MCF 10A (cell line): ENCODE measurements around the gene TRANK1. TPM values are rescaled to one million over a fixed set of nuclear protein-coding genes. Genes with fewer than 3 reads are reported as not detected.
A peak's percentile ranks its signal among the peaks of the same experiment; 100 is the strongest.

Experiments used
- BruUV-seq: library from RNA; stranded (reverse); fragments of 400-500 nt; replicated peaks from 2 replicates; lab custom pipeline; 2021; lab: Mats Ljungman, UMichigan
- CTCF ChIA-PET: fragments of 300-600 bp; sonication (Branson Sonifier 250); formaldehyde crosslinking; extraction: SDS; loops from one replicate; lab custom pipeline; 2021; ENCODE audit warnings: antibody characterized with exemption, inconsistent platforms; lab: Yijun Ruan, JAX
- POLR2A ChIA-PET: fragments of 300-600, 350-650 bp; sonication (Branson Sonifier 250); formaldehyde crosslinking; extraction: SDS; loops from one replicate; lab custom pipeline; 2020; ENCODE audit warnings: antibody characterized with exemption, inconsistent platforms; lab: Yijun Ruan, JAX
- DNase-seq: peaks from one replicate; pipeline ENCODE4 v3.0.0-alpha.2; 2018; ENCODE audit not compliant: unreplicated experiment
- H3K27ac Mint-ChIP-seq: one replicate; pipeline ENCODE4 v1.8.0; 2022; ENCODE audit warnings: mild to moderate bottlenecking, low read depth, mixed read lengths; ENCODE audit not compliant: unreplicated experiment
- H3K27me3 Mint-ChIP-seq: one replicate; pipeline ENCODE4 v1.8.0; 2022; ENCODE audit warnings: mixed read lengths; ENCODE audit not compliant: insufficient read depth, unreplicated experiment
- H3K36me3 Mint-ChIP-seq: one replicate; pipeline ENCODE4 v1.8.0; 2022; ENCODE audit warnings: mild to moderate bottlenecking, moderate library complexity, mixed read lengths; ENCODE audit not compliant: insufficient read depth, unreplicated experiment
- H3K4me1 Mint-ChIP-seq: one replicate; pipeline ENCODE4 v1.8.0; 2022; ENCODE audit warnings: mixed read lengths; ENCODE audit not compliant: insufficient read depth, unreplicated experiment
- H3K4me3 Mint-ChIP-seq: one replicate; pipeline ENCODE4 v1.8.0; 2022; ENCODE audit warnings: mild to moderate bottlenecking, moderate library complexity, mixed read lengths; ENCODE audit not compliant: unreplicated experiment
- H3K9me3 Mint-ChIP-seq: one replicate; pipeline ENCODE4 v1.8.0; 2022; ENCODE audit warnings: mixed read lengths; ENCODE audit not compliant: unreplicated experiment
- intact Hi-C: fragments of 100-400 bp; cut with micrococcal nuclease; formaldehyde crosslinking; loops from 2 replicates; pipeline ENCODE4 v1.14.1; 2022
- total RNA-seq: library from RNA; stranded (reverse); gene quantifications from 2 replicates; pipeline ENCODE4 v1.2.3, GENCODE V29; 2022
- TF ChIP-seq, protein P1 (sequence below): fragments of 200-600 bp; IDR thresholded peaks from one replicate; pipeline ENCODE4 v1.8.0; 2022; ENCODE audit warnings: antibody characterized with exemption, mild to moderate bottlenecking; ENCODE audit not compliant: unreplicated experiment

Gene TRANK1
- total RNA-seq, 1 experiment from 2014 or later, result 4.7 TPM

DNA sequence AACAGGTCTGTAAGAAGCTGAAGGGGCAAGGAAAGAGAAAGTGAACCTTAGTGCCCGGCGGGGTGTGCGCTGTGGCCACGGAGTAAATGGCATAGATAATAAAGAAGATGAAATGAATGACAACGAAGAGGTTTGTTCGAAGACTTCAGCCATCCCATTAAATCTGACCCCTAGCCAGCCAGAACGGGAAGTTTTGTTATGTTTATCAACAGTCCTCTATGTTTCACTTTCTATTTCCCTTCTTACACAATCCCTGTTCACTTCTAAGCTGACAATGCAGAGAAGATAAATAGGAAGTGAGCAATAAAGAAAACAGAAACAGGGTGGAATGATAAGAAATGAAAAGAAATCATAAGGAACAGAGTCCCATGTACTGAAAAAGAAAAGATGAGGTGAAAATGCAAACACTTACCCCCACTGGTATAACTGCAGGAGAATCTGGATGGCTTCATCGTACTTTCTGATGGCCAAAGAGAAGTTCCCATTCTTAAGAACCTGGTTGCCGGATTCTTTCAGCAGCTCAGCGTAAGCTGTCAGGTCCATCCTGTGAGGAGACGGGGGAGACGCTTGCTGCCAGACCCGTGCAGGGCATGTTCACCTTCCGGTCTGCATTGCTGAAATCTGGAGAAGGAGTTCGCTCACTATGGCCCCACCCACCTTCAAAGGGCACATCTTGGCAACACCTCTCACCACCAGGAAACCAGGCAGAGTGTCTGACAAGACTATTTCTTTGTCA lies 36.8 kb downstream of the TRANK1 start:
- DNase-seq, result peak; percentile 71
- Mint-ChIP-seq H3K27ac (peak overlapping the region; percentile 89), H3K4me3 (peak overlapping the region; percentile 82), H3K9me3 (no peaks in the 10 kb centered on the region), H3K4me1 (peaks cover 31% of the 10 kb centered on the region), H3K36me3 (no peaks in the 10 kb centered on the region), H3K27me3 (no peaks in the 10 kb centered on the region)
- intact Hi-C loops, result no loop called here
- TSS peak; percentile 61 for BruUV-seq
- TF ChIP-seq, protein P1, sequence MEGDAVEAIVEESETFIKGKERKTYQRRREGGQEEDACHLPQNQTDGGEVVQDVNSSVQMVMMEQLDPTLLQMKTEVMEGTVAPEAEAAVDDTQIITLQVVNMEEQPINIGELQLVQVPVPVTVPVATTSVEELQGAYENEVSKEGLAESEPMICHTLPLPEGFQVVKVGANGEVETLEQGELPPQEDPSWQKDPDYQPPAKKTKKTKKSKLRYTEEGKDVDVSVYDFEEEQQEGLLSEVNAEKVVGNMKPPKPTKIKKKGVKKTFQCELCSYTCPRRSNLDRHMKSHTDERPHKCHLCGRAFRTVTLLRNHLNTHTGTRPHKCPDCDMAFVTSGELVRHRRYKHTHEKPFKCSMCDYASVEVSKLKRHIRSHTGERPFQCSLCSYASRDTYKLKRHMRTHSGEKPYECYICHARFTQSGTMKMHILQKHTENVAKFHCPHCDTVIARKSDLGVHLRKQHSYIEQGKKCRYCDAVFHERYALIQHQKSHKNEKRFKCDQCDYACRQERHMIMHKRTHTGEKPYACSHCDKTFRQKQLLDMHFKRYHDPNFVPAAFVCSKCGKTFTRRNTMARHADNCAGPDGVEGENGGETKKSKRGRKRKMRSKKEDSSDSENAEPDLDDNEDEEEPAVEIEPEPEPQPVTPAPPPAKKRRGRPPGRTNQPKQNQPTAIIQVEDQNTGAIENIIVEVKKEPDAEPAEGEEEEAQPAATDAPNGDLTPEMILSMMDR, result no peak
- POLR2A ChIA-PET, result interaction anchor here (0.7 to 6.1 kb wide), 4 partner anchors 8 to 85 kb away, joined by 3 to 43 read pairs (median 16); partner anchors contain the start of genes EPM2AIP1 and MLH1
- CTCF ChIA-PET, result interaction anchor here (0.5 to 8.1 kb wide), 8 partner anchors 15 to 92 kb away, joined by 3 to 126 read pairs (median 4); no protein-coding TSS in a partner anchor

DNA sequence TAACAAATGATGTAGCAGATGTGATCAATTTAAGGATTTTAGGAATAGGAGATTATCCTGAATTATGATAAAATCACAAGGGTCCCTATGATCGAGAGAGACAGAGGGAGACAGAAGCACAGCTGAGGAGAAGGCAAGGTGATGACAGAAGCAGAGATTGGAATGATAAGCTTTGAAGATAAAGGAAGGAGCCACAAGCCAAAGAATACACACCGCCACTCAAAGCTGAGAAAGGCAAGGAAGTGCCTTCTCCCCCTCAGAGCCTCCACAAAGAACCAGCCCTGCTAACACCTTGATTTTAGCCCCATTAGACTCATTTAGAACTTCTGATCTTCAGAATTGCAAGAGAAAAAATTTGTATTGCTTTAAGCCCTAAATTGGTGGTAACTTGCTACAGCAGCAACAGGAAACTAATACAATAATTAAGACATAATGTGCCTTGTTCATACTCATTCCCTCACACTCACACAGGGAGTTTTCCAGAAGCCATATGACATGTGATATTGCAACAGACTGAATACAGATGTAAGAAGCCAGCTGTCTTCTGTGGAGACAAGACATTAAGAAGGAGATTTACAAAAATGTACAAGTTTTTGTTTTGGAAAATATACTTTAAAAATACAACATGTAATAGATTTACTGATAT lies 38.2 kb downstream of the TRANK1 start:
- POLR2A ChIA-PET, result interaction anchor here (0.6 to 6.1 kb wide), 4 partner anchors 12 to 108 kb away, joined by 3 to 43 read pairs (median 15); partner anchors contain the start of genes EPM2AIP1 and MLH1
- BruUV-seq, result no TSS peak
- CTCF ChIA-PET, result interaction anchor here (0.9 to 8.1 kb wide), 7 partner anchors 14 to 85 kb away, joined by 3 to 126 read pairs (median 6); partner anchors contain the start of gene EPM2AIP1
- Mint-ChIP-seq H3K36me3 (no peaks in the 10 kb centered on the region), H3K4me1 (peaks cover 21% of the 10 kb centered on the region), H3K9me3 (no peaks in the 10 kb centered on the region), H3K4me3 (peak overlapping the region; percentile 45), H3K27me3 (no peaks in the 10 kb centered on the region), H3K27ac (peak overlapping the region; percentile 88)
- intact Hi-C loops, result no loop called here
- DNase-seq, result peak; percentile 9
- TF ChIP-seq, protein P1, result no peak

DNA sequence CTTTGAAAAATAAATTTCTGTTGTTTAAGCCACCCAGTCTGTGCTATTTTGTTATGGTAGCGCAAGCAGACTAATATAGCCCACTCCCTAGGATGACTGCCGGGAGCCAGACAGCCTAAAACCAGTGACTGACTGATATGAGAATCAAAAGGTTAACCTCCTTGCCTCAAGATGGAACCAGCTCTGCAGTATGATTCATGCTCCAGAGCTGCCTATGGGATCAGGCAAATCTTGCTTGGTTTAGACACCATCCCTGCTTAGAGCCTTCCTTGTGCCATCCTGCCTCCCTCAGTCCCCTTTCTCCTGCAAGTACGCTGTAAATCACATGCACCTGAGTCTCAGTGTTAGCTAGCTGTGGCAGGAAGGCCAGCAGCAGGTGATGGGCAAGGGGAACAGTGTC lies 39.3 kb downstream of the TRANK1 start:
- H3K4me1 Mint-ChIP-seq, result peaks cover 21% of the 10 kb centered on the region
- CTCF ChIA-PET, result interaction anchor here (0.5 to 8.1 kb wide), 12 partner anchors 10 to 1028 kb away, joined by 3 to 126 read pairs (median 4); partner anchors contain the start of gene EPM2AIP1
- intact Hi-C loops, result no loop called here

More for the DNA sequence above, 39.3 kb downstream of the TRANK1 start:
- H3K27ac Mint-ChIP-seq, result no peak overlapping the region
- TF ChIP-seq, protein P1, result no peak
- H3K4me3 Mint-ChIP-seq, result no peak overlapping the region
- POLR2A ChIA-PET, result interaction anchor here (0.5 to 6.1 kb wide), 5 partner anchors 11 to 87 kb away, joined by 3 to 43 read pairs (median 5); partner anchors contain the start of genes EPM2AIP1 and MLH1
- BruUV-seq, result no TSS peak
- H3K9me3 Mint-ChIP-seq, result no peaks in the 10 kb centered on the region
- no peaks in the 10 kb centered on the region for H3K27me3 Mint-ChIP-seq
- no peak for DNase-seq
- H3K36me3 Mint-ChIP-seq, result peaks cover under 1% of the 10 kb centered on the region
